Lung (tissue), 12 donors: ENCODE measurements around the gene LRPPRC. TPM values are rescaled to one million over a fixed set of nuclear protein-coding genes. Genes with fewer than 3 reads are reported as not detected.

Experiments used
- ATAC-seq: fragments of 200-7000 bp; cut with Tn5 transposase; one replicate; pipeline ENCODE4 v1.9.1; 2020; ENCODE audit warnings: moderate number of reproducible peaks; ENCODE audit not compliant: insufficient read depth, low FRiP score
- DNase-seq, 3 donors: peaks; one replicate each; pipeline ENCODE4 v3.0.0-alpha.2; 2013 to 2017
- H3K27ac ChIP-seq, 2 donors: one replicate each; pipeline ENCODE4 v1.5.1; 2013; ENCODE audit warnings: mild to moderate bottlenecking in 2 of 2, moderate library complexity in 2 of 2, control low read depth in 1 of 2, inconsistent platforms in 1 of 2, low read depth in 1 of 2, low read length in 1 of 2
- H3K27me3 ChIP-seq, 3 donors: one replicate each; pipeline ENCODE4 v1.5.1; 2013; ENCODE audit warnings: low read length in 2 of 3; ENCODE audit not compliant: control insufficient read depth in 3 of 3, insufficient read depth in 3 of 3
- H3K36me3 ChIP-seq, 4 donors: one replicate each; pipeline ENCODE4 v1.5.1; 2013; ENCODE audit warnings: low read length in 4 of 4, mild to moderate bottlenecking in 1 of 4, moderate library complexity in 1 of 4; ENCODE audit not compliant: control insufficient read depth in 4 of 4, insufficient read depth in 4 of 4
- H3K4me1 ChIP-seq, 5 donors: one replicate each; pipeline ENCODE4 v1.5.1; 2013; ENCODE audit warnings: low read length in 5 of 5, mild to moderate bottlenecking in 2 of 5, moderate library complexity in 1 of 5; ENCODE audit not compliant: control insufficient read depth in 5 of 5, insufficient read depth in 5 of 5
- H3K4me3 ChIP-seq: one replicate; pipeline ENCODE4 v1.5.1; 2013; ENCODE audit warnings: mild to moderate bottlenecking, control low read depth, moderate library complexity
- H3K9ac ChIP-seq, 2 donors: one replicate each; pipeline ENCODE4 v1.5.1; 2013; ENCODE audit warnings: low read length in 2 of 2, control low read depth in 1 of 2; ENCODE audit not compliant: insufficient read depth in 1 of 2
- H3K9me3 ChIP-seq, 4 donors: one replicate each; pipeline ENCODE4 v1.5.1; 2013; ENCODE audit warnings: low read length in 3 of 4, mild to moderate bottlenecking in 1 of 4, moderate library complexity in 1 of 4; ENCODE audit not compliant: control insufficient read depth in 4 of 4, insufficient read depth in 3 of 4
- WGBS, 2 donors: extraction: QIAGEN DNeasy Blood & Tissue Kit; methylation state at CpG; one replicate each; pipeline ENCODE4 v1.1.7; 2013; 5-methylcytosine and 5-hydroxymethylcytosine counted together
- polyA plus RNA-seq, 2 donors: library from polyadenylated mRNA; stranded (reverse); fragments of 200-250 nt; gene quantifications; one replicate each; pipeline ENCODE4 v1.2.1, GENCODE V29; 2013
- total RNA-seq, 2 donors: library from RNA; depleted of rRNA in 1 of 2; stranded (reverse); fragments of >200 nt in 1 of 2; gene quantifications; one replicate each; pipeline ENCODE4 v1.2.1, GENCODE V29; 2014 to 2021
- TF ChIP-seq, protein P1 (sequence below): IDR thresholded peaks from 2 replicates; pipeline ENCODE4 v1.5.1; 2012; ENCODE audit warnings: mild to moderate bottlenecking; ENCODE audit errors: control extremely low read depth, extremely low read depth
- donor health status: control.
- donor health status: control.
- donor health status: Bipolar disorder and iron deficiency.
- donor health status: healthy.
- donor health status: DM: yes; HTN: yes; CAD: no.

Gene LRPPRC
- total and polyA plus RNA-seq, 4 donors = 29.5 to 96.6 (median 48.6) TPM

DNA sequence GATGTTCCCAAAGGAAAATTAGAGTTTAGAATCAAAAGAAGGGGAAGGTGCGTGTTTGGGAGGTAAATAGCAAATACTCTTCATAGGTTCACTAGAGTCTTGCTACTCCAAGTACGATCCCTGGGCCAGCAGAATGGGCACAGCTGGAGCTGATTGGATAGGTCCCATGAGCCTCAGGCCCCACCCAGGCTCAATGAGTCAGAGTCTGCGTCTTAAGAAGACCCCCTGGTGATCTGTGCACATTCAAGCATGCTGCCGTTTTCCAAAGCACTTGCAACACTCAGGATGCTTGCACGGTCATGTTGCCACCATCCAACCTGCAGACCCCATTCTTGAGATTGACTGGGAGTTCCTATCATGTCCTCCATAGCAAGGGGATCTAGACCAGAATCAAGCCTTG lies 116.5 kb downstream of the LRPPRC start:
- 83 to 88% methylated on average over 5 of the region's 5 CpGs for WGBS, 2 donors
- H3K4me3 ChIP-seq = no peak overlapping the region
- no peak overlapping the region for H3K27ac ChIP-seq
- no peaks in the 10 kb centered on the region for H3K27me3 ChIP-seq
- no peaks in the 10 kb centered on the region for H3K9me3 ChIP-seq
- no peak overlapping the region for H3K9ac ChIP-seq
- peaks cover 0 to 14% (median 10%) of the 10 kb centered on the region in 5 donors for H3K4me1 ChIP-seq
- TF ChIP-seq, protein P1, sequence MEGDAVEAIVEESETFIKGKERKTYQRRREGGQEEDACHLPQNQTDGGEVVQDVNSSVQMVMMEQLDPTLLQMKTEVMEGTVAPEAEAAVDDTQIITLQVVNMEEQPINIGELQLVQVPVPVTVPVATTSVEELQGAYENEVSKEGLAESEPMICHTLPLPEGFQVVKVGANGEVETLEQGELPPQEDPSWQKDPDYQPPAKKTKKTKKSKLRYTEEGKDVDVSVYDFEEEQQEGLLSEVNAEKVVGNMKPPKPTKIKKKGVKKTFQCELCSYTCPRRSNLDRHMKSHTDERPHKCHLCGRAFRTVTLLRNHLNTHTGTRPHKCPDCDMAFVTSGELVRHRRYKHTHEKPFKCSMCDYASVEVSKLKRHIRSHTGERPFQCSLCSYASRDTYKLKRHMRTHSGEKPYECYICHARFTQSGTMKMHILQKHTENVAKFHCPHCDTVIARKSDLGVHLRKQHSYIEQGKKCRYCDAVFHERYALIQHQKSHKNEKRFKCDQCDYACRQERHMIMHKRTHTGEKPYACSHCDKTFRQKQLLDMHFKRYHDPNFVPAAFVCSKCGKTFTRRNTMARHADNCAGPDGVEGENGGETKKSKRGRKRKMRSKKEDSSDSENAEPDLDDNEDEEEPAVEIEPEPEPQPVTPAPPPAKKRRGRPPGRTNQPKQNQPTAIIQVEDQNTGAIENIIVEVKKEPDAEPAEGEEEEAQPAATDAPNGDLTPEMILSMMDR = no peak
- DNase-seq (no peak), ATAC-seq (no peak)
- no peaks in the 10 kb centered on the region for H3K36me3 ChIP-seq

DNA sequence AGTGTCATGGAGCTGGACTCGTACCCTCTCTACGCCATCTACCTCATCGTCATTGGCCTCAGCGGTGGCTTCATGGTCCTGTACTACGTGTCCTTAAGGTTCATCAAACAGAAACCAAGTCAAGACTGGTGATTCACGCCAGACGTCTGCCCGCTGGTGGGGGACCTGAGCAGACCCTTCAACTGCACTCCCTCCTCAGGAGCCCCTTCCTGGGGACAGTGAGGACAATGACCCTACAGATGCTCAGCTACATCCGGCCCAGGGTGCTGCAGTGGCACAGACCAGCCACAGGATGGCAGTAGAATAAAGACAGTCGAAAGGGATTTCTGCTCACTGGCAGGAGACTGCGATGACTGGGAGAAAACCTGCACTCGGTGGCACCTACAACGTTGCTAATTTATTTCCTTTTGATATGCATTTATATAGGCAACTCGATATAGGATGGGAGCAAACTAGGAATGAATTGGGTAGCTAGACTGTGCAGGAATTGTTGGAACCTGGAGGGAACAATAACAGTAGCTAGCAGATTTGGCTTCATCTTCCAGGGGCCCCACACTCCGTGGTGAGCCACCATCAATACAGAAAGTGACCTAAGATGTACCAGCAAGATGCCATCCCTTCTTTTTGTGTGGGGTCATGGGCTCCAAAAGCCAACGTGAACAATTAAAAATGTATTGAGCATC lies 117.9 kb downstream of the LRPPRC start:
- DNase-seq = peak; percentile 71 to 79 (median 74)
- TF ChIP-seq, protein P1 = peak; percentile 89
- no peak overlapping the region for H3K9ac ChIP-seq
- H3K27me3 ChIP-seq = no peaks in the 10 kb centered on the region
- peak; percentile 65 for ATAC-seq
- H3K4me1 ChIP-seq = peaks cover 0 to 13% (median 6%) of the 10 kb centered on the region in 5 donors
- H3K9me3 ChIP-seq = no peaks in the 10 kb centered on the region
- H3K36me3 ChIP-seq = no peaks in the 10 kb centered on the region
- no peak overlapping the region for H3K4me3 ChIP-seq
- WGBS, 2 donors = 35 to 36% methylated on average over 16 of the region's 16 CpGs
- H3K27ac ChIP-seq = no peak overlapping the region

DNA sequence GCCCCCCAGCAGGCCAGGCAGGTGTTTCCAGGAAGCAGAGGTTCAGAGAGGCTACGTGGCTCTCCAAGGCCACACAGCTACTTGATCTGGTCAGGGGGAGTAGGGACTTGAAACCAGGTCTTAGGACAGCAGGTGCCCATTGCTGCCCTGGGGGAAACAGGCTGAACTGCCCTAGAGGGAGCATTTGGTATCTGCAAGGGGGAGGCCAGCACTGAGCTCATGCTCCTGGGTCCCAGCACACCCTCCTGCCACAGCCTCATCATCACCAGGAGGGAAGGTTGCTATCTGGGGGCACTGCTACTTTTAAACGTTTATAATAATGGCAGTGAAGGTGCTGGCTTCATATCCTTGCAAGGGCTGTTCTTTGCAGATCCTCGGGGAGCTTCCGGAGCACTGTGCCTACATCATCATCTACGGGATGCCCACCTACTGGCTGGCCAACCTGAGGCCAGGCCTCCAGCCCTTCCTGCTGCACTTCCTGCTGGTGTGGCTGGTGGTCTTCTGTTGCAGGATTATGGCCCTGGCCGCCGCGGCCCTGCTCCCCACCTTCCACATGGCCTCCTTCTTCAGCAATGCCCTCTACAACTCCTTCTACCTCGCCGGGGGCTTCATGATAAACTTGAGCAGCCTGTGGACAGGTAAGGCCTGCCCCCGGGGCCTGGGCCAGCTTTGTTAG lies 120.9 kb downstream of the LRPPRC start:
- Histone ChIP-seq H3K36me3 (no peaks in the 10 kb centered on the region), H3K9me3 (no peaks in the 10 kb centered on the region), H3K9ac (no peak overlapping the region), H3K27me3 (peaks cover 0 to 3% (median 0%) of the 10 kb centered on the region in 3 donors), H3K4me3 (no peak overlapping the region), H3K4me1 (no peaks in the 10 kb centered on the region), H3K27ac (no peak overlapping the region)
- 84 to 90% methylated on average over 11 of the region's 11 CpGs for WGBS, 2 donors
- TF ChIP-seq, protein P1 = no peak
- no peak for ATAC-seq
- no peak for DNase-seq
